HepG2 (cell line): ENCODE data around the gene TRANK1. TPM values are rescaled to one million over a fixed set of nuclear protein-coding genes. Genes with fewer than 3 reads are reported as not detected.
A peak's percentile ranks its signal among the peaks of the same experiment; 100 is the strongest.

Experiments used
- ATAC-seq: fragments of 200-7000 bp; cut with Tn5 transposase; 3 replicates; pipeline ENCODE4 v1.9.1; 2020; ENCODE audit warnings: mild to moderate bottlenecking, moderate library complexity
- BruUV-seq: library from RNA; stranded (reverse); fragments of 400-500 nt; replicated peaks from 2 replicates; lab custom pipeline; 2021; lab: Mats Ljungman, UMichigan
- CTCF ChIA-PET: fragments of 300-600 bp; formaldehyde crosslinking; extraction: SDS; loops from one replicate; lab custom pipeline; 2021; ENCODE audit warnings: low total read pairs, inconsistent platforms, low intra/inter-chr PET ratio; lab: Yijun Ruan, JAX
- POLR2A ChIA-PET: fragments of 350-600 bp; sonication (Branson Sonifier 250); formaldehyde crosslinking; loops from one replicate; lab custom pipeline; 2020; ENCODE audit warnings: antibody characterized with exemption, inconsistent platforms; lab: Yijun Ruan, JAX
- DNase-seq: peaks from one replicate; pipeline ENCODE4 v3.0.0-alpha.2; 2015; ENCODE audit warnings: low spot score
- FAIRE-seq: peaks from 3 replicates; lab custom pipeline; 2011; peaks lifted over from hg19 to GRCh38; lab: Jason Lieb, UNC
- H2AFZ ChIP-seq: one replicate; pipeline ENCODE4 v1.6.1; 2011; ENCODE audit warnings: low read length, inconsistent platforms
- H3K27ac ChIP-seq: fragments of 300-600 bp; 3 replicates; pipeline ENCODE4 v1.8.0; 2011; ENCODE audit warnings: mixed run types, mild to moderate bottlenecking, mixed read lengths, low read length, inconsistent platforms; ENCODE audit not compliant: insufficient read depth; ENCODE audit errors: extremely low read length
- H3K27me3 ChIP-seq, 2 experiments: fragments of 200-600 bp in 1 of 2; 2 replicates in 1 of 2; 3 replicates in 1 of 2; pipeline versions ENCODE4 v1.6.0 to v1.8.0; 2011; ENCODE audit warnings: low read length in 2 of 2, mild to moderate bottlenecking in 2 of 2, moderate library complexity in 2 of 2, inconsistent platforms in 1 of 2; ENCODE audit not compliant: insufficient read depth in 2 of 2, control insufficient read depth in 1 of 2
- H3K36me3 ChIP-seq, 2 experiments: fragments of 200-600 bp in 1 of 2; replicated peaks in 1 of 2; 2 replicates in 1 of 2; 3 replicates in 1 of 2; pipeline versions ENCODE4 v1.5.1 to v1.8.0; 2011; ENCODE audit warnings: low read length in 2 of 2, inconsistent platforms in 1 of 2; ENCODE audit not compliant: insufficient read depth in 2 of 2, control insufficient read depth in 1 of 2
- H3K4me1 ChIP-seq: 2 replicates; pipeline ENCODE4 v1.5.1; 2012; ENCODE audit warnings: low read length, inconsistent platforms; ENCODE audit not compliant: insufficient read depth
- H3K4me2 ChIP-seq: 2 replicates; pipeline ENCODE4 v1.6.0; 2011; ENCODE audit warnings: low read depth, low read length, inconsistent platforms
- H3K4me3 ChIP-seq, 3 experiments: fragments of 200-600 bp in 1 of 3; sonication (generic), shearing (Covaris generic) in 1 of 3; replicated peaks in 1 of 3; 2 replicates each; pipeline ENCODE4 v1.5.1; 2011 to 2016; ENCODE audit warnings: low read length in 3 of 3, inconsistent platforms in 2 of 3, low read depth in 2 of 3, mild to moderate bottlenecking in 2 of 3, control low read depth in 1 of 3, mixed read lengths in 1 of 3; ENCODE audit not compliant: insufficient read depth in 1 of 3
- H3K79me2 ChIP-seq: one replicate; pipeline ENCODE4 v1.6.1; 2011; ENCODE audit warnings: low read length, inconsistent platforms; ENCODE audit not compliant: insufficient read depth
- H3K9ac ChIP-seq: 2 replicates; pipeline ENCODE4 v1.6.0; 2011; ENCODE audit warnings: mild to moderate bottlenecking, low read depth, low read length, inconsistent platforms; ENCODE audit not compliant: insufficient read depth
- H3K9me3 ChIP-seq: 2 replicates; pipeline ENCODE4 v1.5.1; 2012; ENCODE audit warnings: mild to moderate bottlenecking, low read length
- H4K20me1 ChIP-seq: 2 replicates; pipeline ENCODE4 v1.6.0; 2011; ENCODE audit warnings: inconsistent platforms, mild to moderate bottlenecking, low read length, moderate library complexity; ENCODE audit not compliant: insufficient read depth
- CREBL2 ChIP-seq: sonication (generic); formaldehyde crosslinking; IDR thresholded peaks from 2 replicates; pipeline ENCODE4 v1.8.1; 2023; ENCODE audit warnings: missing genetic modification reagents, mild to moderate bottlenecking, borderline replicate concordance
- EEA1 ChIP-seq: sonication (generic); formaldehyde crosslinking; IDR thresholded peaks from 2 replicates; pipeline ENCODE4 v1.5.1; 2020; ENCODE audit warnings: mild to moderate bottlenecking, missing genetic modification reagents, borderline replicate concordance
- FOXA3 ChIP-seq: IDR thresholded peaks from 2 replicates; pipeline ENCODE4 v1.6.1; 2016; ENCODE audit warnings: missing genetic modification reagents, missing compliant biosample characterization
- FOXP1 ChIP-seq, 2 experiments: fragments of 450-650 bp in 1 of 2; IDR thresholded peaks; 2 replicates each; pipeline ENCODE4 v1.6.1; 2017 to 2018; ENCODE audit warnings: antibody characterized with exemption in 1 of 2
- FOXP4 ChIP-seq: sonication (generic); formaldehyde crosslinking; IDR thresholded peaks from 2 replicates; pipeline ENCODE4 v1.4.0; 2020; ENCODE audit warnings: missing genetic modification reagents
- GATA4 ChIP-seq: sonication (generic); IDR thresholded peaks from 2 replicates; pipeline ENCODE4 v1.6.1; 2016; ENCODE audit warnings: antibody characterized with exemption, low read depth, borderline replicate concordance
- KDM5A ChIP-seq: fragments of 200-600 bp; sonication (generic); IDR thresholded peaks from 2 replicates; pipeline ENCODE4 v1.7.0; 2018; ENCODE audit warnings: antibody characterized with exemption, mild to moderate bottlenecking, low read length, borderline replicate concordance
- PREB ChIP-seq: sonication (generic); formaldehyde crosslinking; IDR thresholded peaks from 2 replicates; pipeline ENCODE4 v1.4.0; 2020; ENCODE audit warnings: missing genetic modification reagents
- RARA ChIP-seq: IDR thresholded peaks from 2 replicates; pipeline ENCODE4 v1.6.1; 2016; ENCODE audit warnings: missing genetic modification reagents, missing compliant biosample characterization
- RARG ChIP-seq: sonication (generic); formaldehyde crosslinking; IDR thresholded peaks from 2 replicates; pipeline ENCODE4 v1.4.0; 2020; ENCODE audit warnings: low read depth, mild to moderate bottlenecking, missing genetic modification reagents
- RBM22 ChIP-seq: fragments of 200-400 bp; formaldehyde crosslinking; optimal IDR thresholded peaks from 2 replicates; pipeline ENCODE3; 2017; ENCODE audit warnings: mild to moderate bottlenecking, low read length, moderate library complexity
- RFX1 ChIP-seq: fragments of 450-650 bp; IDR thresholded peaks from 2 replicates; pipeline ENCODE4 v1.6.1; 2017
- TFDP1 ChIP-seq: IDR thresholded peaks from 2 replicates; pipeline ENCODE4 v1.6.1; 2016; ENCODE audit warnings: missing compliant biosample characterization, missing genetic modification reagents, borderline replicate concordance
- TP53 ChIP-seq: sonication (generic); formaldehyde crosslinking; conservative IDR thresholded peaks from 2 replicates; pipeline ENCODE4 v1.4.0; 2020; ENCODE audit warnings: missing genetic modification reagents
- TRIM24 ChIP-seq: sonication (generic); formaldehyde crosslinking; IDR thresholded peaks from 2 replicates; pipeline ENCODE4 v1.8.0; 2022; ENCODE audit warnings: mild to moderate bottlenecking, missing genetic modification reagents
- XBP1 ChIP-seq: sonication (generic); formaldehyde crosslinking; IDR thresholded peaks from 2 replicates; pipeline ENCODE4 v1.5.0; 2020; ENCODE audit warnings: missing genetic modification reagents
- ZNF282 ChIP-seq: fragments of 450-650 bp; IDR thresholded peaks from 2 replicates; pipeline ENCODE4 v1.6.1; 2018; ENCODE audit not compliant: partially characterized antibody
- ZNF296 ChIP-seq: sonication (generic); formaldehyde crosslinking; conservative IDR thresholded peaks from 2 replicates; pipeline ENCODE4 v1.5.0; 2020; ENCODE audit warnings: mild to moderate bottlenecking, missing genetic modification reagents
- ZNF569 ChIP-seq: sonication (generic); formaldehyde crosslinking; IDR thresholded peaks from 2 replicates; pipeline ENCODE4 v1.5.0; 2020; ENCODE audit warnings: mild to moderate bottlenecking, missing genetic modification reagents, moderate library complexity, borderline replicate concordance
- ZNF720 ChIP-seq: sonication (generic); formaldehyde crosslinking; IDR thresholded peaks from 2 replicates; pipeline ENCODE4 v1.4.0; 2020; ENCODE audit warnings: missing genetic modification reagents
- ZNF777 ChIP-seq: sonication (generic); formaldehyde crosslinking; IDR thresholded peaks from 2 replicates; pipeline ENCODE4 v1.4.0; 2020; ENCODE audit warnings: missing genetic modification reagents
- ZNF790 ChIP-seq: sonication (generic); formaldehyde crosslinking; IDR thresholded peaks from 2 replicates; pipeline ENCODE4 v1.8.0; 2022; ENCODE audit warnings: missing genetic modification reagents, mild to moderate bottlenecking, borderline replicate concordance
- WGBS: methylation state at CpG from one replicate; pipeline ENCODE4 v1.1.6; 2017; ENCODE audit warnings: low lambda C conversion rate; 5-methylcytosine and 5-hydroxymethylcytosine counted together
- in situ Hi-C: cut with HindIII; loops from 2 replicates; pipeline ENCODE4 v1.10.0; 2017; ENCODE audit warnings: low pct_unique_long_range_greater_than_20kb; ENCODE audit not compliant: extremely low pct_ligation_motif_present
- intact Hi-C: fragments of 100-400 bp; cut with micrococcal nuclease; formaldehyde crosslinking; loops from one replicate; pipeline ENCODE4 v1.10.0; 2022; ENCODE audit not compliant: unreplicated experiment
- polyA plus RNA-seq, 8 experiments: library from polyadenylated mRNA; depleted of rRNA in 3 of 8; stranded (reverse) in 7 of 8; unstranded in 1 of 8; fragments of >200 nt; fragmentation: Illumina TruSeq in 4 of 8; extraction: Trizol in 4 of 8; gene quantifications; 2 replicates each; pipeline versions ENCODE4 v1.2.1 to v1.2.3, GENCODE V29; 2011 to 2016; ENCODE audit warnings: low read depth in 4 of 8, missing spikeins in 1 of 8, mixed read lengths in 1 of 8; ENCODE audit not compliant: insufficient read depth in 1 of 8
- total RNA-seq, 5 experiments: library from RNA; depleted of rRNA; stranded (reverse); fragments of >200 nt; fragmentation: Illumina TruSeq; extraction: Trizol; gene quantifications; 2 replicates each; pipeline ENCODE4 v1.2.3, GENCODE V29; 2016; ENCODE audit warnings: low read depth in 1 of 5

The TRANK1 gene
- total and polyA plus RNA-seq, 2 of the 13 experiments (the other 11 are each of a cell fraction or from before 2014, with no cell fraction given): 0.13 to 0.32 TPM

- no peaks in the 10 kb centered on the region for H3K27me3 ChIP-seq
- intact Hi-C loops: no loop called here
- CTCF ChIA-PET: no interaction called here
- POLR2A ChIA-PET: no interaction called here
- H3K9ac ChIP-seq: no peak overlapping the region
- peaks cover 37% of the 10 kb centered on the region for H3K4me1 ChIP-seq
- H3K36me3 ChIP-seq: 0 out of 5 replicates have a peak, but pooled peaks cover 0 to 2% of the 10 kb centered on the region in 2 experiments
- DNase-seq: peak; percentile 35
- H3K4me2 ChIP-seq: no peak overlapping the region
- no peaks in the 10 kb centered on the region for H3K79me2 ChIP-seq
- WGBS: 58% methylated on average over 2 of the region's 2 CpGs
- H3K27ac ChIP-seq: no peak overlapping the region
- no TSS peak for BruUV-seq
- H4K20me1 ChIP-seq: no peaks in the 10 kb centered on the region
- no peak for FAIRE-seq
- in situ Hi-C loops: loop anchor here (25.0 kb wide), 1 partner anchor 235 kb away; no protein-coding TSS in a partner anchor
- no peaks in the 10 kb centered on the region for H3K9me3 ChIP-seq
- H3K4me3 ChIP-seq: peak overlapping the region in 1 of 3 experiments; percentile 4; a peak in 1 of 6 replicates
- no peak overlapping the region for H2AFZ ChIP-seq
- peak; percentile 48; the same call in 2 of the 3 replicates for ATAC-seq
- TF ChIP-seq EEA1 (CRISPR knock-in tag) (no peak), FOXP4 (CRISPR knock-in tag) (peak; percentile 86), ZNF720 (CRISPR knock-in tag) (no peak), CREBL2 (CRISPR knock-in tag) (no peak), ZNF296 (CRISPR knock-in tag) (no peak), KDM5A (no peak), RARA (CRISPR knock-in tag) (peak; percentile 55), RFX1 (no peak), FOXA3 (CRISPR knock-in tag) (peak; percentile 26; the same call in 1 of the 2 replicates), ZNF569 (CRISPR knock-in tag) (no peak), PREB (no peak), TP53 (CRISPR knock-in tag) (no peak), ZNF777 (CRISPR knock-in tag) (no peak), XBP1 (no peak), FOXP1 (IDR thresholded peaks at IDR 0.05) (0 out of 2 replicates have a peak, but pooled peaks have one; percentile 40), FOXP1 (CRISPR knock-in tag; IDR thresholded peaks at IDR 0.05) (peak; percentile 76), TFDP1 (CRISPR knock-in tag) (no peak), ZNF282 (no peak), ZNF790 (CRISPR knock-in tag) (no peak), TRIM24 (CRISPR knock-in tag) (no peak), GATA4 (no peak), RARG (no peak), RBM22 (no peak)
Observed at GRCh38 chr3:36972163-36972562, 27.3 kb upstream of the TRANK1 start.
